Activated CD4-positive, CD25-positive, alpha-beta regulatory T cell (primary cell): ENCODE data around the gene GPR108.

Experiments
- DNase-seq, 4 experiments: peaks; one replicate each; lab custom pipeline; 2025; lab: John Stamatoyannopoulos, UW

The GPR108 gene

DNA sequence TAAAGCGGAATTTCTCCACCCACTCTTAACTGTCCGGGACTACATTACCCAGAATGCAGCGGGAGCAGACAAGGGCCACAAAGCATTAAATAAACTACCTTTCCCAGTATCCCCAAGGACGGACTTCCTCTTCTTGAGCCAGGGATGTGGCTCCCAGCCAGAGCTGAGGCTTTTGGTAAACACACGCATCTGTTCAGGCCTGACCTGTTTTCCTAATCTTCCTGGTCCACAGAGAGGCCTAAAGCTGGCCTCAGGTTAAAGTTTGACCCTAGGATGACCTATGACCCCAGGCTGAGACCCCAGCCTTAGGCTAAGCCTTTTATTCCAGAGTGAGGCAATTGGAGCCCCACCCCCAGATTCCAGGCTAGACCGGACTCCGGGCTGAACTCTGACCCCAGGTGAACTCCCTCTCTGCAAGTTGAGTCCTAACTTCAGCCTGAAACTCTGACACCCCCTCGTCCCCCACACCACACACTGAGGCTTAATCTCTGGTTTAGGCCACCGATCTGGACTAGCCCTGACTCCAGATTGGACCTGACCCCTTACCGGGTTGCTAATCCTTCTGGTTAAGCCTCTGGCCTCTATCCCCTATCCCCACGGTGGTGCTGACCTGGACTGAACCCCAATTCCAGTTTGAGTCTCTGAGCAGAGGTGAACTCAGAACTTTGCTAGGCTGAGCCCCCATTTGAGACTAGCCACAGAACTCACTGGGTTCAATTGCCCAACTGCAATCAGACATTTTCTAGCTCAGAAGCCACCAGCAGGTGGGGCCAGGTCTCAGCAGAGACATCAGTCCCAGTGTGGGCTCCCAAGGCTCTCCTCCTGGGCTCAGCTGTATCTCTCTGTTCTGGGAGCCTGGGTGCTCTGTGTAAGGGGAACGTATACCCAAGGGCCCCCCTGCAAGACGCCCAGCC lies 750 bp upstream of the GPR108 start:
- DNase-seq = peak; percentile 27 to 60 (median 49)

- DNase-seq = no peak
Measured at GRCh38 chr19:6736917-6737283, 480 bp downstream of the GPR108 start.

DNA sequence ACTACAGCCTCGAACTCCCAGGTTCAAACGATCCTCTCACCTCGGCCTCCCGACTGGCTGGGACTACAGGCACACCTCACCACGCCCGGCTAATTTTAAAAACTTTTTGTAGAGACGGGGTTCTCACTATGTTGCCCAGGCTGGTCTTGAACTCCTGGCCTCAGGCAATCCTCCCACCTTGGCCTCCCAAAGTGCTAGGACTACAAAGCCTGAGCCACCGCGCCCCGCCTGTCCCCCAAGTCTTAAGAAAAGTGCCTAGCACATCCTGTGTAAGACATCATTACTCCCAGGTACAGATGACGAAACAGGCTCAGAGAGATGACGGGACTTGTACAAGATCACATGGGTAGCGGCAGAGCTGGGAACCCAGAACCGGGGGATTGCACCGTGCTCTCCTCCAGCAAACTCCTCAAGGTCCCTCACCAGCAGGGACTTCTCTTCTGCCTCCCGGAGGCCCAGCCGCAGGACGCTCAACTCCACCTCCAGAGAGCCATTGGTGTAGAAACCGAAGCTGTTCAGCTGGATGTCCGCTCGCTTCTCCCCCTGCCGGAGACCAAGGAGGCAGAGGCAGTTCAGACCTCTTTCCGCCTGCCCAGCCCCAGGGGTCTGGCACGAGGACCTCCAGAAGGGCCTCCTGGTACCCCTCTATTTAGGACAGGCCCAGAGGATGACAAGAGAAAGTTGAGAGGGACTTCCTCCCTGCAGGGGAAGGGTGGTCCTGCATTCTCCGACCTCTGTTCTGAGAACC lies 1.0 kb downstream of the GPR108 start:
- peak; percentile 35 to 45 (median 41) for DNase-seq

DNA sequence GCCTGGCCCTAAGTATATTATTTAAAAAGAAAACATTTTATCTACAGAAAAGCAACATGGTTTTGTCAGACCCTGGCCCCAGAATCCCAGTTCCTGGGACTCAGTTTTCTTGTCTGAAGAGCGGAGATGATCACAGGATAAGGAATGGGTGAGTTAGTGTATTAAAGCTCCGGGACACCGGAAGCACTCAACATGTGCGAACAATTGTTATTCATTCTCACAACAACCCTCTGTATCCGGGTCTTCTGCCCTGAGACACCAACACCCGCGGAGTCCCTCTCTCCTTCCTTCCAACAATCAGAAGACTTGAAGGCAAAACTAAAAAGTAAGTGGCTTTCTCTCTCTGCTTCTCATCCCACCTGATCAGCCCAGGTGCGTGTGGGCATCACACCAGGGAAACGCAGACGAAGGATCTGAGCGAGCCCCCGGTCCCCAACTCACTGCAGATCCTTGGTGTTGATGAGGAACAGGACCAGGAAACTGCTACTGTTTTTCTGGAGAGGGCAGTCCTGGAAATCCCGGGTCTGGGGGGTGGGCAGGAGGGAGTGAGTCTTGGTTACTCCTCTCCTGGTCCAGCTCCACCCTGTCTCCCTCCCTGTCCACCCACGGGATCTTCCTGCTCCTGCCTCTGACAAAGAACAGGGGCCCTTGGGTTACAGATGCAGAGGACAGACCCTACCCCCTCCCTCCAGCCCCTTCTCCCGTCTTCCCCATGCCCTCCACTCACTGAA lies 2.0 kb downstream of the GPR108 start:
- no peak for DNase-seq

GRCh38 chr19:6734096-6734696 lies 3.2 kb downstream of the GPR108 start:
- DNase-seq = no peak

DNA sequence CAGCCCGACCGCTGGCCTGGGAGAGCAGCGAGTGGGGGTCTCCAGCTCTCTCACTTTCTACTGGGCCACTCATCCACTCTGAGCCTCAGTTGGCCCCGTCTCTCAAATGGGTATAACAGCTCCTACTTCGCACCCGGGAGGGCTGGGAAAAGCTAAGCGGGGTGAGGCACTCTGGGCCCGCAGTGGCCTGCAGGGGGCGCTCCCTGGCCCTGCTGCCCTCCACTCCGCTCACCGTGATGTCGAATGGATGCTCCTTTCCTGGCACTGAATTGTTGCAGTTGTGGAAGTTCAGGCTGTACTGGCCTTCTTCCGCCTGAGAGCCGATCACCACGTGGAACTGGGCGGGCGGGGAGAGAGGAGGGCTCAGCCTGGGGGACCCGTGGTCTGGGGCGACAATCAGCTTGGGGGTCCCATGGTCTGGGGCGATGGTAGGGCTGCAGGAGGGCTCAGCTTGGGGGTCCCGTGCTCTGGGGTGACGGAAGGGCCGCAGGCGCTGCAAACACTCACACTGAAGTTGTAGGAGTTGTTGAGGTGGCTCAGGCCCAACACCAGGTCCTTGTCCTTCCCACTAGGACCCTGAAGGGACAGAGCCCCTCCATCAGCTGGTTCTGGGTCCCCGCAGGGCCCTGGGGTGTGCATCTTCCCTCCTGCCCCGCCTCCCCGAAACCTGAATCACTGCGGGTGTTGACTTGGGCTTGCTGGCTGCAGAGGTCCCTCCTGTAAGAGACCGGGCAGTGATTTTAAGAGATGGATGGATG lies 3.9 kb downstream of the GPR108 start:
- no peak for DNase-seq

DNA sequence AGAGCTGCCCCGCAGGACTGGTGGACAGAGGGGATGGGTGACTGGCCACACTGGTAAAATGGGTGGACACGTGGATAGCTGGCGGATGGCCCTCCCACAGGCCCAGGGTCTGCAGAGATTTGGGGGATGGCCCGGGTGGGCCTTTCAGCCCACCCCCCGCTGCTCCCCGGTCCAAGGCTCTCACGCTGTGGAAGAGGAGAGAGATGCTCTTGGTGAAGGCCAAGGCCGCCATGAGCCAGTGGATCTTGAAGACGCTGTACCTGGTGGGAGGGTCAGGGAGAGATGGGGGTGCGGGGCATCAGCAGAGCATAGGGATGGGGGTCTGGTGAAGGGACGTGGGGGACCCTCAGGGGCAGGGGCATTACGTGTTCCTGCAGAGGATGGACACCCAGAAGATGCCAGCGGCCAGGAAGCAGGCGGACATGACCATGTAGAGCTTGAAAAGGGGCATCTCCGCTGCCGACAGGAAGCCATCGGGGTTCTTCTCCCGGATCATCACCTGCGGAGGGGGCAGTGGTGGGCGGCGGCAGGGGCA lies 4.5 kb downstream of the GPR108 start:
- no peak for DNase-seq

DNA sequence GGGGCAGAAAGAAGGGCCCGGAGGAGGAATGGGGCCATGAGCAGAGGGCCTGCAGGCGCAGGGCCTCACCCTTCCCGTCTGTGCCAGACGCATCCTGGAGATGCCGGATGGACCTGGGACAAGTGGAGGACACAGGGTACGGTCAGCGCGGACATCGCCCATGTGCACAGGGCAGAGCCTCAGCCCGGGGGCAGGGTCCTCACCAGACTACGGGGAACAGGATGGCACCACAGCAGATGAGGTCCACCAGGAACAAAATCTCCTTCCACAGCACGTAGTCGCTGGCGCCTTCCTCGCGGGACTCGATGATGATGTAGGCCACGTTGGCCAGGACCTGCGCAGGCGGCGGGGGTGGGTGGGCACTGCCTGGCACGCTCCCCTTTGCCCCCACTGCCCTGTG lies 5.6 kb downstream of the GPR108 start:
- DNase-seq = no peak

GRCh38 chr19:6730941-6731670 lies 6.3 kb downstream of the GPR108 start:
- DNase-seq = no peak

- DNase-seq = no peak
Measured at GRCh38 chr19:6730153-6730804, 7.1 kb downstream of the GPR108 start.

DNA sequence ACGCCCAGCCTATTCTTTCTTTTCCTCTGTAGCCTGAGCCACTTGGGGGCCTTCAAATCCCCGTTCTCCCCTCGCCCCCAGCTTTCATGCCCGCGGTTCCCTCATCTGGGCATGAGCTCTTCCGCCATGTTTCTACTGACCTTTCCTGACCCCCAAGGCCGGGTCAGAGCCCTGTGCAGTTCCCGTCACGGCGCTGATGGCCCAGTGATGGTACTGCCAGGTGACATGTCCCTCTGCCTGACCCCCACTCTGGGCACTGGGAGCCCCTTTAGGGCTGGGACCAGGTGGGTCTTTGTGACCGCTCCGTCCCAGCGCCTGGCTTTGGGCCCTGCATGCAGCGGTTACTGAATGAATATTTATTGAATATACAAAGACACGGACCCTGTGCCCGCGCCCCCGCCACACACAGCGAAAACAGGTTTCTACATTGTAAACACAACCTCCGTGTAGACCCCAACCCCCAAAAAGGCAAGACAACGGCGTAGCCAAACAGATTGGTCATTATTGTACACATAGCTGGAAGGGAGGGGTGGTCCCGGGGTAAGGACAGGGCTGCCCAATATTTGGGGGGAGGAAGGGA lies 7.7 kb downstream of the GPR108 start:
- DNase-seq = no peak

- no peak for DNase-seq
Measured at GRCh38 chr19:6728346-6728745, 9.0 kb downstream of the GPR108 start.

DNA sequence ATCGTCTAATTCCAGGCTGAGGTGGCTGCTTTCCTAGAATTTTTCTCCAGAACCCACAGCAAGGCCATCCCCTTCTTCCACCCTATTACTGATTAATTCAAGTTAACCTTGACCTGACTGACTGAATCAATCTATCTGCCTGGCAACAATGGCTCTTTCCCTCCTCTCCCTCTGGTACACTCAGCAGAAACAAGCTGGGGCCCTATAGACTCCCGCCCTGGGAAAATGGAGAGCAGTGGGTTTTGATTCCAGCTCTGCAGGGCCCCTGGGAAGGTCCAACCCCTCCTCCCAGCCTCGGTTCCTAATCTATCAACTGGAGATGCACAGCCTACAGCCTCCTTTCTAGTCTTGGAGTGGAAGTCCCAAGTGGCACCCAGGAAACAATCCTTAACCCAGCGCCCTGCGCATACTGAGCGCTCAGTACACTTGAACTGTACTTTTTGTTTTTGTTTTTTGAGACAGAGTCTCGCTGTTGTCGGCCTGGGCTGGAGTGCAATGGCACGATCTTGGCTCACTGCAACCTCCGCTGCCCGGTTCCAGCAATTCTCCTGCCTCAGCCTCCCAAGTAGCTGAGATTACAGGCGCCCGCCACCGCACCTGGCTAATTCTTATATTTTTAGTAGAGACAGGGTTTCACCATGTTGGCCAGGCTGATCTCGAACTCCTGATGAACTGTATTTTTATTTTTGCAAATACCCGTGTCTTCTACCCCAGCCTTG lies 11.7 kb downstream of the GPR108 start:
- no peak for DNase-seq

GRCh38 chr19:6724631-6725492 lies 12.5 kb downstream of the GPR108 start:
- DNase-seq = no peak

GRCh38 chr19:6723738-6724137 lies 13.6 kb downstream of the GPR108 start:
- no peak for DNase-seq

- no peak for DNase-seq
Measured at GRCh38 chr19:6723108-6723618, 14.2 kb downstream of the GPR108 start.

DNA sequence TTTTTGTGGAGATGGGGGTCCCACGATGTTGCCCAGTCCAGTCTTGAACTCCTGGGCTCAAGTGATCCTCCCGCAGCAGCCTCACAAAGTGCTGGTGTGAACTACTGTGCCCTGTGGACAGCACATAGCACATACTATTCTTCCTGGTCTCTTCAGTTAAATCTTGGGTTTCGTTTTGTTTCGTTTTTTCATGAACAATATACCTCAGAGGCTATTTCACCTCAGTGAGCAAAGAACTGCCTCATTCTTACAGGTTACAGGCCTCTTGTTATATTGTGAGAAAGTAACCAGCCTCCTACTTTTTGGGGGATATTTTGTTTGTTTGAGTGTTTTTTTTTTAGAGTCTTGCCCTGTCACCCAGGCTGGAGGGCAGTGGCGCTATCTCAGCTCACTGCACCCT lies 15.6 kb downstream of the GPR108 start:
- no peak for DNase-seq

DNA sequence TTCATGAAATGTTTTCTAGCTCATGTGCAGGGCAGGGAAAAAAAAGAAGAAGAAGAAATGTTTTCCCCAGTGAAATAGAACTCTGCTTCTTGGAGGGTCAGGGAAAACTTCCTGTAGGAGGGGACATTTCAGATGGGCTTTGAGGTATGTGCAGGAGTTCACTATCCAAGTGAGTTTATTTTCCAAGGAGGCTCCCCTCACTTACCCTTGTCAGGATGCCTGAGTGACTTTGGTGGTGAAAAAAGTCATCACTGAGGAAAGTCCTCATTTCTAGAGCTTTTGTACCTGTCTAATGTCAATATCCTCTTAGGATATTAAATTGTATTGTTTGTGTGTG lies 16.3 kb downstream of the GPR108 start:
- DNase-seq = no peak
